ENCODE data around the gene ZNF22. TPM values are rescaled to one million over a fixed set of nuclear protein-coding genes. Genes with fewer than 3 reads are reported as not detected.

The ZNF22 gene
- total RNA-seq, 1 experiment from 2014 or later: 14.6 TPM

DNA sequence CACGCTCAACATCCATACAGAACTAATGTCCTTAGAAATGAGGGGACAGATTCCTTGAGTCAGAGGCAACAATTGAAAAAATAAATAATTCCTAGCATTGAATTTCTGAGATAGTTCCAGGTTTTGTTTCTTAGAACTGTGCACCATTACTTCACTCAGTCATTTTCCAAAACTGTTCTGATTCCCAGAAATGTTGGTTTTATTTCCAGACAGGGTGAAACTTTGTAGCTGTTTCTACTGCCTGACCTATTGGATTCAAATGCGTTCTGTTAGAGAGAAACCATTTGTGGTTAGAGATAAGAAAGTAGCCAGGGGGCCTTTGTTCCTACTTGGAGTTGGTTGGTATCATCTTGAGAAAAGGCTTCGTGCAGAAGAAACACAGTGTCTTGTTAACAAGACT is 14.1 kb upstream of the ZNF22 start:
- ChIA-PET POLR2A (interaction anchor here (1.4 kb wide), 1 partner anchor 9 kb away, joined by 3 read pairs; no protein-coding TSS in a partner anchor), CTCF (no interaction called here)
- TF ChIP-seq, protein P1, sequence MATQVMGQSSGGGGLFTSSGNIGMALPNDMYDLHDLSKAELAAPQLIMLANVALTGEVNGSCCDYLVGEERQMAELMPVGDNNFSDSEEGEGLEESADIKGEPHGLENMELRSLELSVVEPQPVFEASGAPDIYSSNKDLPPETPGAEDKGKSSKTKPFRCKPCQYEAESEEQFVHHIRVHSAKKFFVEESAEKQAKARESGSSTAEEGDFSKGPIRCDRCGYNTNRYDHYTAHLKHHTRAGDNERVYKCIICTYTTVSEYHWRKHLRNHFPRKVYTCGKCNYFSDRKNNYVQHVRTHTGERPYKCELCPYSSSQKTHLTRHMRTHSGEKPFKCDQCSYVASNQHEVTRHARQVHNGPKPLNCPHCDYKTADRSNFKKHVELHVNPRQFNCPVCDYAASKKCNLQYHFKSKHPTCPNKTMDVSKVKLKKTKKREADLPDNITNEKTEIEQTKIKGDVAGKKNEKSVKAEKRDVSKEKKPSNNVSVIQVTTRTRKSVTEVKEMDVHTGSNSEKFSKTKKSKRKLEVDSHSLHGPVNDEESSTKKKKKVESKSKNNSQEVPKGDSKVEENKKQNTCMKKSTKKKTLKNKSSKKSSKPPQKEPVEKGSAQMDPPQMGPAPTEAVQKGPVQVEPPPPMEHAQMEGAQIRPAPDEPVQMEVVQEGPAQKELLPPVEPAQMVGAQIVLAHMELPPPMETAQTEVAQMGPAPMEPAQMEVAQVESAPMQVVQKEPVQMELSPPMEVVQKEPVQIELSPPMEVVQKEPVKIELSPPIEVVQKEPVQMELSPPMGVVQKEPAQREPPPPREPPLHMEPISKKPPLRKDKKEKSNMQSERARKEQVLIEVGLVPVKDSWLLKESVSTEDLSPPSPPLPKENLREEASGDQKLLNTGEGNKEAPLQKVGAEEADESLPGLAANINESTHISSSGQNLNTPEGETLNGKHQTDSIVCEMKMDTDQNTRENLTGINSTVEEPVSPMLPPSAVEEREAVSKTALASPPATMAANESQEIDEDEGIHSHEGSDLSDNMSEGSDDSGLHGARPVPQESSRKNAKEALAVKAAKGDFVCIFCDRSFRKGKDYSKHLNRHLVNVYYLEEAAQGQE (IDR thresholded peaks at IDR 0.05; ENCODE audit: insufficient read depth in 1 of 2, low read depth in 2 of 2, low read length in 1 of 2): no peak
- TF ChIP-seq SIN3A (IDR thresholded peaks at IDR 0.05; ENCODE audit: borderline replicate concordance, insufficient read depth, low read depth, low read length) (no peak), TCF7L2 (IDR thresholded peaks at IDR 0.05; ENCODE audit: low read depth, low read length) (no peak), POLR2AphosphoS5 (IDR thresholded peaks at IDR 0.05; ENCODE audit: low read depth, low read length) (no peak)
- TF ChIP-seq, protein P2, sequence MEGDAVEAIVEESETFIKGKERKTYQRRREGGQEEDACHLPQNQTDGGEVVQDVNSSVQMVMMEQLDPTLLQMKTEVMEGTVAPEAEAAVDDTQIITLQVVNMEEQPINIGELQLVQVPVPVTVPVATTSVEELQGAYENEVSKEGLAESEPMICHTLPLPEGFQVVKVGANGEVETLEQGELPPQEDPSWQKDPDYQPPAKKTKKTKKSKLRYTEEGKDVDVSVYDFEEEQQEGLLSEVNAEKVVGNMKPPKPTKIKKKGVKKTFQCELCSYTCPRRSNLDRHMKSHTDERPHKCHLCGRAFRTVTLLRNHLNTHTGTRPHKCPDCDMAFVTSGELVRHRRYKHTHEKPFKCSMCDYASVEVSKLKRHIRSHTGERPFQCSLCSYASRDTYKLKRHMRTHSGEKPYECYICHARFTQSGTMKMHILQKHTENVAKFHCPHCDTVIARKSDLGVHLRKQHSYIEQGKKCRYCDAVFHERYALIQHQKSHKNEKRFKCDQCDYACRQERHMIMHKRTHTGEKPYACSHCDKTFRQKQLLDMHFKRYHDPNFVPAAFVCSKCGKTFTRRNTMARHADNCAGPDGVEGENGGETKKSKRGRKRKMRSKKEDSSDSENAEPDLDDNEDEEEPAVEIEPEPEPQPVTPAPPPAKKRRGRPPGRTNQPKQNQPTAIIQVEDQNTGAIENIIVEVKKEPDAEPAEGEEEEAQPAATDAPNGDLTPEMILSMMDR (IDR thresholded peaks at IDR 0.05): no peak
- no peaks in the 10 kb centered on the region for H3K27me3 ChIP-seq (ENCODE audit: control insufficient read depth, insufficient read depth, low read length)
- no peak overlapping the region for H3K27ac ChIP-seq (ENCODE audit: low read length)
- intact Hi-C loops (cut with micrococcal nuclease; ENCODE audit: unreplicated experiment) (no loop called here), in situ Hi-C loops (cut with HindIII; ENCODE audit: low pct_unique_long_range_greater_than_20kb, low sequenced_read_pairs) (no loop called here)
- peaks cover 16% of the 10 kb centered on the region for H3K4me1 ChIP-seq (ENCODE audit: control insufficient read depth, insufficient read depth, low read length)
- no peaks in the 10 kb centered on the region for H3K9me3 ChIP-seq (ENCODE audit: control insufficient read depth, insufficient read depth, low read depth, low read length)
- ATAC-seq: no peak
- H3K4me3 ChIP-seq (ENCODE audit: low read depth in 2 of 2, low read length in 2 of 2): no peak overlapping the region
- no peaks in the 10 kb centered on the region for H3K36me3 ChIP-seq (ENCODE audit: control insufficient read depth, insufficient read depth, low read length)
- DNase-seq (ENCODE audit: low read depth, low spot score): no peak
- no TSS peak for BruUV-seq (replicated peaks)

DNA sequence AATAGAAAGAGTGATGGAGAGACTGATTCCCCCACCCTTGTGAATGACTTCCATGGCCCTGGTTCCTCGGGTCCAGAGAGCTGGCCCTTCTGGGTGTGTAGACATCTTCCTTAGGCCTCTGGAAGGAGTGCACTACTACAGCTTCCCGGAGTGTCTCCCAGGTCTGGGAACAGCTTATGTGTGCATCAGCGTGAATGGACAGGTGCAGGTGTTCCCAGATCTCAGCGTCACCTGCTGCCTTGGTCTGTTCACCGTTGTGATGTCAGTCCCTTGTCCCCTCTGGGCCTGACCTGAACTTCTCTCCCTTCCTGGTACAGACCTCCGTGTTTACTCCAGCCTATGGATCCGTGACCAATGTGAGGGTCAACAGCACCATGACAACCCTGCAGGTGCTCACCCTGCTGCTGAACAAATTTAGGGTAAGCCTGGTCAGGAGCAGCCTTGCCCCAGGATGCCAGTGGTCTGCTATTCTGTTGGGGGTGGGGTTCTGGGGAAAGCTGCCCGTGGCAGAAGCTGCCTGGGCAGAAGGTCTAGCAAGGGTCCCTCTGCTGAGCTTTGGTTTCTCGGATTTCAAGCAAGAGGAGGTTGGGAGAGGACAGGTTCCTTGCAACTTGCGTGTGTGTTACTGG is 11.7 kb upstream of the ZNF22 start:
- intact Hi-C loops (cut with micrococcal nuclease; ENCODE audit: unreplicated experiment): no loop called here
- H3K4me1 ChIP-seq (ENCODE audit: control insufficient read depth, insufficient read depth, low read length): 0 out of 2 replicates have a peak, but pooled peaks cover 5% of the 10 kb centered on the region
- POLR2A ChIA-PET: no interaction called here
- H3K27ac ChIP-seq (ENCODE audit: low read length): no peak overlapping the region
- DNase-seq (ENCODE audit: low read depth, low spot score) (no peak), ATAC-seq (no peak)
- no peaks in the 10 kb centered on the region for H3K9me3 ChIP-seq (ENCODE audit: control insufficient read depth, insufficient read depth, low read depth, low read length)
- BruUV-seq (replicated peaks): no TSS peak
- in situ Hi-C loops (cut with HindIII; ENCODE audit: low pct_unique_long_range_greater_than_20kb, low sequenced_read_pairs): no loop called here
- CTCF ChIA-PET: no interaction called here
- H3K36me3 ChIP-seq (ENCODE audit: control insufficient read depth, insufficient read depth, low read length): no peaks in the 10 kb centered on the region
- no peak overlapping the region for H3K4me3 ChIP-seq (ENCODE audit: low read depth in 2 of 2, low read length in 2 of 2)
- TF ChIP-seq, protein P1 (IDR thresholded peaks at IDR 0.05; ENCODE audit: insufficient read depth in 1 of 2, low read depth in 2 of 2, low read length in 1 of 2): no peak
- TF ChIP-seq POLR2AphosphoS5 (IDR thresholded peaks at IDR 0.05; ENCODE audit: low read depth, low read length) (no peak), TCF7L2 (IDR thresholded peaks at IDR 0.05; ENCODE audit: low read depth, low read length) (no peak), SIN3A (IDR thresholded peaks at IDR 0.05; ENCODE audit: borderline replicate concordance, insufficient read depth, low read depth, low read length) (no peak)
- TF ChIP-seq, protein P2 (IDR thresholded peaks at IDR 0.05): no peak
- H3K27me3 ChIP-seq (ENCODE audit: control insufficient read depth, insufficient read depth, low read length): no peaks in the 10 kb centered on the region
